ENCODE measurements around the gene PCDH9. TPM values are rescaled to one million over a fixed set of nuclear protein-coding genes. Genes with fewer than 3 reads are reported as not detected.

PCDH9 gene
- polyA plus RNA-seq, 1 of the 3 experiments (the other 2 are of a cell fraction) = 1.3 TPM

DNA sequence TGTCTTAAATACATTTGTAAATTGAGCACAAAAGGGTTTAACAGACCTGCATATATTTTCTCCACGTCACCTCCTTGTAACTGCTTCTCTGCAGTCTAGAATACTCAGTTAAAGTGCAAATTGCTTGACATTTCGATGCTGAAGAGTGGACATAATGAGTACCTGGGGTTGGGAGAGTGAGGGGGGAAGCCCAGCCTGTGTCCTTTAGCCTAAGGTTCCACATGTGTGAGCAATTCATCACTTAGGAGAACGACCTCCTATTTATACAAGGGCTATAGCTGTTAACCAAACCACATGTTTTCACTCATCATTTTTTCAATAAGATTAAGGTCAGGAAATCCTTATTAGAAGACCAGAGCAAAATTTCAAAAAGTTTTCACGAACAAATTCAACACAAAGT is 29.5 kb downstream of the PCDH9 start (continued):
- TF ChIP-seq EZH2phosphoT487 (IDR thresholded peaks at IDR 0.05; ENCODE audit: borderline replicate concordance, low read depth) (no peak), SMC3 (IDR thresholded peaks at IDR 0.05; ENCODE audit: low read depth, low read length) (no peak), JUND (IDR thresholded peaks at IDR 0.05) (no peak), RXRA (IDR thresholded peaks at IDR 0.05; ENCODE audit: borderline replicate concordance, low read depth) (no peak), FOSL2 (IDR thresholded peaks at IDR 0.05; ENCODE audit: borderline replicate concordance, low read depth) (no peak)

DNA sequence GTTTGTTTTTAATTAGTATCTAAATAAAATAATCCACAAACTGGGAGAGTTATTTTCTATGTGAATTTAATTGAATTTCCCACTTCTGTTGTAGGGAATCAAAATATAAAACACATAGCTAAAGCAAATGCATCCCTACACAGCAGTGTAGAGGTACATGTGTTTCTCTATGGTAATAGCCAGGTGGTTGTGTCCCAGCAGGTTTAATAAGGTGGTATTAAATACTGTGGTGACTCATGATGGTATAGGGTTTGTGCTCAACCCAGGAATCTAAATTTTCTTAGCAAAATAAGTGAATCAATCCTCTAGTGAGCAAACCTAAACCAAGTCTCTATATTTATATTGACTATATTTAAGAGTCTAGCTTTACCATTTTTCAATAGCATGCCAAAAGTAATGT is 30.0 kb downstream of the PCDH9 start:
- DNase-seq = no peak
- CTCF ChIA-PET = interaction anchor here (1.1 kb wide), 1 partner anchor 12 kb away, joined by 4 read pairs; no protein-coding TSS in a partner anchor
- no peaks in the 10 kb centered on the region; the same call in 1 of the 2 replicates for H3K9me3 ChIP-seq
- H4K20me1 ChIP-seq (ENCODE audit: insufficient read depth) = no peaks in the 10 kb centered on the region
- TF ChIP-seq EP300 (IDR thresholded peaks at IDR 0.05; ENCODE audit: borderline replicate concordance in 1 of 2, low read depth in 1 of 2, low read length in 1 of 2) = no peak
- TF ChIP-seq, protein P1, sequence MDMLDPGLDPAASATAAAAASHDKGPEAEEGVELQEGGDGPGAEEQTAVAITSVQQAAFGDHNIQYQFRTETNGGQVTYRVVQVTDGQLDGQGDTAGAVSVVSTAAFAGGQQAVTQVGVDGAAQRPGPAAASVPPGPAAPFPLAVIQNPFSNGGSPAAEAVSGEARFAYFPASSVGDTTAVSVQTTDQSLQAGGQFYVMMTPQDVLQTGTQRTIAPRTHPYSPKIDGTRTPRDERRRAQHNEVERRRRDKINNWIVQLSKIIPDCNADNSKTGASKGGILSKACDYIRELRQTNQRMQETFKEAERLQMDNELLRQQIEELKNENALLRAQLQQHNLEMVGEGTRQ (IDR thresholded peaks at IDR 0.05; ENCODE audit: borderline replicate concordance, low read depth, low read length) = no peak
- TF ChIP-seq RXRA (IDR thresholded peaks at IDR 0.05; ENCODE audit: borderline replicate concordance, low read depth) = no peak
- TF ChIP-seq RCOR1 (IDR thresholded peaks at IDR 0.05; ENCODE audit: low read length) = no peak
- TF ChIP-seq SMC3 (IDR thresholded peaks at IDR 0.05; ENCODE audit: low read depth, low read length) = no peak
- no peak for TF ChIP-seq TEAD4 (IDR thresholded peaks at IDR 0.05; ENCODE audit: borderline replicate concordance, insufficient read depth)
- no peak for TF ChIP-seq NFIC (IDR thresholded peaks at IDR 0.05; ENCODE audit: borderline replicate concordance)
- no peak for TF ChIP-seq FOXM1 (IDR thresholded peaks at IDR 0.05; ENCODE audit: low read depth)
- no peak for TF ChIP-seq SIN3A (IDR thresholded peaks at IDR 0.05; ENCODE audit: borderline replicate concordance, low read depth, low read length)
- TF ChIP-seq, protein P2, sequence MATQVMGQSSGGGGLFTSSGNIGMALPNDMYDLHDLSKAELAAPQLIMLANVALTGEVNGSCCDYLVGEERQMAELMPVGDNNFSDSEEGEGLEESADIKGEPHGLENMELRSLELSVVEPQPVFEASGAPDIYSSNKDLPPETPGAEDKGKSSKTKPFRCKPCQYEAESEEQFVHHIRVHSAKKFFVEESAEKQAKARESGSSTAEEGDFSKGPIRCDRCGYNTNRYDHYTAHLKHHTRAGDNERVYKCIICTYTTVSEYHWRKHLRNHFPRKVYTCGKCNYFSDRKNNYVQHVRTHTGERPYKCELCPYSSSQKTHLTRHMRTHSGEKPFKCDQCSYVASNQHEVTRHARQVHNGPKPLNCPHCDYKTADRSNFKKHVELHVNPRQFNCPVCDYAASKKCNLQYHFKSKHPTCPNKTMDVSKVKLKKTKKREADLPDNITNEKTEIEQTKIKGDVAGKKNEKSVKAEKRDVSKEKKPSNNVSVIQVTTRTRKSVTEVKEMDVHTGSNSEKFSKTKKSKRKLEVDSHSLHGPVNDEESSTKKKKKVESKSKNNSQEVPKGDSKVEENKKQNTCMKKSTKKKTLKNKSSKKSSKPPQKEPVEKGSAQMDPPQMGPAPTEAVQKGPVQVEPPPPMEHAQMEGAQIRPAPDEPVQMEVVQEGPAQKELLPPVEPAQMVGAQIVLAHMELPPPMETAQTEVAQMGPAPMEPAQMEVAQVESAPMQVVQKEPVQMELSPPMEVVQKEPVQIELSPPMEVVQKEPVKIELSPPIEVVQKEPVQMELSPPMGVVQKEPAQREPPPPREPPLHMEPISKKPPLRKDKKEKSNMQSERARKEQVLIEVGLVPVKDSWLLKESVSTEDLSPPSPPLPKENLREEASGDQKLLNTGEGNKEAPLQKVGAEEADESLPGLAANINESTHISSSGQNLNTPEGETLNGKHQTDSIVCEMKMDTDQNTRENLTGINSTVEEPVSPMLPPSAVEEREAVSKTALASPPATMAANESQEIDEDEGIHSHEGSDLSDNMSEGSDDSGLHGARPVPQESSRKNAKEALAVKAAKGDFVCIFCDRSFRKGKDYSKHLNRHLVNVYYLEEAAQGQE (IDR thresholded peaks at IDR 0.05; ENCODE audit: low read depth, low read length) = no peak
- no peak for TF ChIP-seq YY1 (IDR thresholded peaks at IDR 0.05; ENCODE audit: low read depth)
- no peak for TF ChIP-seq GABPA (IDR thresholded peaks at IDR 0.05; ENCODE audit: low read depth)
- H3K4me1 ChIP-seq (ENCODE audit: control insufficient read depth in 1 of 2, insufficient read depth in 2 of 2, low read depth in 1 of 2, low read length in 1 of 2) = peaks cover 0 to 2% of the 10 kb centered on the region in 2 experiments; a peak in 1 of 4 replicates
- H3K9me2 ChIP-seq = no peaks in the 10 kb centered on the region; the same call in 1 of the 2 replicates
- H3K36me3 ChIP-seq (replicated peaks in 1 of 2; ENCODE audit: control insufficient read depth in 1 of 2, insufficient read depth in 2 of 2, low read length in 1 of 2) = peaks cover 0 to 3% of the 10 kb centered on the region in 2 experiments
- H3K4me2 ChIP-seq = no peak overlapping the region
- no peak overlapping the region for H3K27ac ChIP-seq (ENCODE audit: low read depth in 2 of 2, low read length in 1 of 2)
- POLR2A ChIA-PET = no interaction called here
- H3F3A ChIP-seq (replicated peaks; ENCODE audit: insufficient read depth) = no peaks in the 10 kb centered on the region
- no peak overlapping the region for H3K4me3 ChIP-seq (ENCODE audit: low read depth in 2 of 2, low read length in 1 of 2)
- H3K27me3 ChIP-seq (ENCODE audit: insufficient read depth) = no peaks in the 10 kb centered on the region
- H3K79me2 ChIP-seq (ENCODE audit: insufficient read depth) = no peaks in the 10 kb centered on the region
- H2AFZ ChIP-seq (ENCODE audit: low read depth) = no peak overlapping the region
- no peak overlapping the region for H3K9ac ChIP-seq

Measured in SK-N-SH (cell line).